Endothelial cell of hepatic sinusoid (primary cell): ENCODE results near the gene EMC8.

ENCODE experiments used
- in situ Hi-C: cut with HindIII; loops from 2 replicates; pipeline ENCODE4 v1.10.0; 2017; ENCODE audit warnings: low sequenced_read_pairs

EMC8 gene

DNA sequence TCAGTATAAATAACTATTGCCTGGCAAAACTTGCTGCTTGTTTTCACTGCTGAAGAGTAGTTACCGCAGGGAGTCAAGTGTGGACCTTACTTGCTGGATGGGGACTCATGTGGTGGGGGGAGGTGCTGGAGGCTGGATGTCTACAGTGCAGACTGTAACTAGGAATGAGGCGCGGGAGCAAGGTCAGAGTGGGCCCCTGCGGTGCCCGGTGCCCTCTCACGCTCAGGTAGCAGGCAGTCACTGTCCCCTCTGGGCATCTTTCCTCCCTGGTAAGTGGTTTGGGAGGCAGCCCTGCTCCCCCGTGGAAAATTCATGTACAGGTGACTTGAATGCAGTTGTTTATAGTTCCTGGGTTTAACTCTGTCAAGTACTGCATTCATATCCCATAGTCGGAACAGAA is 4.6 kb downstream of the EMC8 start:
- in situ Hi-C loops, result no loop called here

DNA sequence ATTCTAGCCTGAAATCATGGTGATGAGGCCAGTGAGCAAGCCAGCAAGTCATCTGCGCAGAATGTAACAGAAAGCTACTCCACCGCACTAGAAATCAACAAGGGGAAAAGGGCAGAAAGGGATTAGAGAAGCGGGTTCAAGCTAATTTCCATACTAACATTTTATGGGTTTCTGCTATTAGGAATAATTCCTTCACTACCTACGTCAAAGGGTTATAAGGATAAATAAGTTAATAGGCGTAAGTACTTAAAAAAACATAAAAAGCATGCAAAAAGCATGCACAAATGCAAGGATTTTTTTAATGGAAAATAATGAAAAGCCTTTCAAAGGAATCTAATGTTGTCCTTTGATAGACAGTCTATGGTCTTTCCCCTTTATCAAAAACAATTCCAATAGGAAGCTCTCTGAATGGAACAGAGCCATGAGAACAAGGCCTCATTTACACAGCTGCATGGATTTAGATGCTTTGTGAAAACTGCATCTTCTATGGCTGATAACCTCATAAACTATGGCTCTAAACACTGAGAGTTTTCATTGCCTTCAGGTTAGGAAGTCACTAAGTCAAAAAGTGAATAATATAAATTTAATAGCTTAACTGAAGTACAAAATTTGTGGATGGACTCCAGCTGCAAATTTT is 5.6 kb downstream of the EMC8 start:
- in situ Hi-C loops, result no loop called here

DNA sequence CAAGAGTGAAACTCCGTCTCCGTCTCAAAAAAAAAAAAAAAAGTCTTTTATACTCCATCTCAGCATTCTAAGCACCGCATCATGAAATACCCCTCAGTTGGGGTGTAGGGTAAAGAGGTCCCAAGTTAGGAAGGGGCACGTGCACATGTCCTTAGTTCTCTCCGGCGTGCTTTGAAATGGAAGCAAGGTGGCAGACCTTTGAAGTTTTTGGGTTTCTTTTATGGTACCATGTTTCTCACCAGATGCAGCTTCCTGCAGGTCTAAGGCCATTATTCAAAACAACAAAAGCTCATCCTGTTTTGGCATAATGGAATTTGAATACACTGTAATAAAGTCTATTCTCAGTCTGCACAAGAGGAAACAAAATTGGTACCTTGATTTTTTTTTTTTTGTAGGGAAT is 9.6 kb downstream of the EMC8 start:
- in situ Hi-C loops, result no loop called here

DNA sequence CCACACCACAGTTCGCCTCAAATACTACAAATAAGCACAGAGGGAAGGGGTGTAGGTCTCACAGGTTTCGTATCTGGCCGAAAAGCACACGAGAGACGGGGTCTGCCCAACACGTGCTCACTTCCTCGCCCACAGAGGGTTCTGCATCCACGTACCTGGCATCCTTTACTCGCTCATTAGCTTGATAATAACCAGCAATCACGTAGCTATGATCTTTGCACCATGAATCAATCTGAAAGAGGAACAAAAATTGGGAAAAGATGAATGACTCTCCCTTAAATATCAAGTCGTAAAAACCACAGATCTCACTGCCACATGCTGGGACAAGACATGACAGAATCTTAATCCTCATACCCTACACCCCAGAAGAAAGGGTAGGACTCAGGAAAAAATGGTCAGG is 10.5 kb downstream of the EMC8 start:
- in situ Hi-C loops, result no loop called here

DNA sequence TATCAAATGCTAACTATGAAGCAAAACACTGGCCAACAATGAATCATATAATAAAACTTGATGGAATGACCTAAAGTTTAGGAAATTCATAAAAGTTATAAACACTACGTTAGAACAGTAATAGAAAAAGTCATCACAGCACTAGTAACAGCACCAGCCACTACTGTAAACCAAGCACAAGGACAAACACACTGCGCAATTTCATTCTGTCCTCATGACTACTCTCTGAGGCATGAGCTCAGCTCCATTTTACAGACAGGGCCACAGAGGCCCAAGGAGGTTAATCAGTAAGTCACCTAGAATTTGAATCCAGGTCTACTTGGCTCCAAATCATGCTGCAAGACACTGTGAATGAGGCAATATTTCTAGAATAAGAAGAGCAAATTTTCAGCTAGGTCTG is 13.4 kb downstream of the EMC8 start:
- in situ Hi-C loops, result no loop called here

DNA sequence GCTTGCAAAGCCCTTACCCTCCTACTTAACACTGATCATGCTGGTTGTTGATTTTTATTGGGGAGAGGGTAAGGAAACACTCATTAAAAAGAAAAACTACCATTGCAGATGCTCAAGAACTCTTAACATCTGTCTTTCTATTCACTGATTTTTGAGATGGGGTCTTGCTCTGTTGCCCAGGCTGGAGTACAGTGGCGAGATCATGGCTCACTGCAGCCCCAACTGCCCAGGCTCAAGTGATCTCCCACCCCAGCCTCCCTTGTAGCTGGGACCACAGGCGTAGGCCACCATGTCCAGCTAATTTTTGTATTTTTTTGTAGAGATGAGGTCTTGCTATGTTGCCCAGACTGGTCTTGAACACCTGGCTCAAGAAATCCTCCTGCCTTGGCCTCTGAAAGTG is 14.5 kb downstream of the EMC8 start:
- in situ Hi-C loops, result no loop called here

DNA sequence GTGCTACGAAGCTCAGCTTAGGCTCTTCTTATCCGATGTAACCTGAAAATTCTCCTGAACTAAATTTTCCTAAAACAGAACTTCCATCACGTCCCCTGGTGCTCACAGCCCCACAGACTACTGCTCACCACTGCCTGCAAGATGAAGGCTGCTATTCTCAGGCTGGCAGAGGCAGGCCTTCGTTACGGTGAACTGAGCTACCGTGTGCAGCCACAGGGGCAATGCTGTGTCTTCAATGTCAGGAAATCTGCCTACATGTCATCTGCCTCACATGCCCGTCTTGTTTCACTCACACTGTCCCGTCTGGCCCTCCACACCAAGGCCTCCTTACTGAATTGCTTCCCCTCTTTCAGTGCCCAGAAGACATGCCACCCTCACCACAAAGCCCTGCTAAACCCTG is 15.9 kb downstream of the EMC8 start:
- in situ Hi-C loops, result no loop called here

DNA sequence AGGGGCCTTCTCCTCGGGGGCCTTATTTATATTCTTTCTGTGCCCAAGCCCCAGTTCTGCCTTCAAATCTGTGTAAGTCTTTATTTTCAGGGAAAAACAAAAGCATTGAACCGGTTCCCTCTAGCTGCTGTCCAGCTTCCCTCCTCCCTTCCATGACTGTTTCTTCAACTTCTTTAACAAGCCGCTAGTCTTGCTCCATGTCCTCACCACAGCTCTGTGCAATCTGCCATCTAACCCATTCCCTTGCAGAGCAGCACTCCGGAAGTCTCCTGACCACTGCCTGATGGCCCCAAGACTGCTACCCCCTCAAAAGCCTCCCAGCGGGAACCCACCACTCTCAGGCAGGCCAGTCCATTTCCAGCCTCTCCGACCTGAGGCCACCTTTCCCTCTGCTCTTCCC is 16.9 kb downstream of the EMC8 start:
- in situ Hi-C loops, result no loop called here

DNA sequence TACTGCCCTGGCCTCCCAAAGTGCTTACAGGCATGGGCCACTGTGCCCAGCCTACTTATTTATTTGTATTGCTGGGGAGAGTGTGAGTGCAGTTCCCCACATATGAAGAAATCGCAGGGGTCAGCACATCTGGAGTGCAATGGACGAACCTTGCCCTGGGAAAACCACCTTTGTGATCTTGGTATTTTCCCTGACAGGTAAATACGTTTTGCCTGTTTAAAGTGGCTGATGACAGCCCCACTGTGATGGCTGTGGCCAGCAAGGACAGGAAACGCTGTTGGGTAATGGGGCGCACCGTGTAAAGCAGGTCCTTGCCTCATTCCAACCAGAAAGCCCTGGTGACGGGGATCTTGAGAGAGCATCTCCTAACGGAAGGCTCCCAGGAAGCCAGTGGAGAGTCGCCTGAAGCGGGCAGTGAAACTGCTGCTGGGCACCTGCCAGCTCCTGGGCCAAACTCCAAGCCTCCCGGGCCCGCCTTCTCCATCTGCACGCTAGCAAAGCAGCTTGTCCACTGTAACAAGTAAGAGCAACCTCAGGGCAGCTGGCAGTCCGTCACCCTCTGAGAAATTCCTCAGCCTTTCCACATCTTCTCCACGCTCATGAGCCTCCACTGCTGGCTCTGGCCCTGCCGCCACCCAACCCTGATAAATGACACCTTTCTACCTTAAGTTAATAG is 17.5 kb downstream of the EMC8 start:
- in situ Hi-C loops, result no loop called here

DNA sequence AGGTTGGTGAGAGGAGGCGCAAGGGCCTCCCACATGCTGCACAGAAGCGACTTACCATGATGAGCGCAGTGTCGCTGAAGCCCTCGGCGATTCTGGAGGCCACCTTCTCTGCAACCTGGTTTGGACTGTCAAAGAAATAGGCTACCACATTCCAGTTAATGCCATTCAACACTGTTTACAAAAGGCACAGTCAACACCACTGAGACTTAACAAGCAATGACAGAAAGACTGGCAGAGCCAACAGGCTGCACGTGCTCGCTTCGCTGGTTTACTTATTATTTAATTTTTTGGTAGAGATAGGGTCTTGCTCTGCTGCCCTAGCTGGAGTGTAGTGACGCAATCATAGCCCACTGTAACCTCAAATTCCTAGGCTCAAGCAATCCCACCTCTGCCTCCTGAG is 18.2 kb downstream of the EMC8 start:
- in situ Hi-C loops, result no loop called here

DNA sequence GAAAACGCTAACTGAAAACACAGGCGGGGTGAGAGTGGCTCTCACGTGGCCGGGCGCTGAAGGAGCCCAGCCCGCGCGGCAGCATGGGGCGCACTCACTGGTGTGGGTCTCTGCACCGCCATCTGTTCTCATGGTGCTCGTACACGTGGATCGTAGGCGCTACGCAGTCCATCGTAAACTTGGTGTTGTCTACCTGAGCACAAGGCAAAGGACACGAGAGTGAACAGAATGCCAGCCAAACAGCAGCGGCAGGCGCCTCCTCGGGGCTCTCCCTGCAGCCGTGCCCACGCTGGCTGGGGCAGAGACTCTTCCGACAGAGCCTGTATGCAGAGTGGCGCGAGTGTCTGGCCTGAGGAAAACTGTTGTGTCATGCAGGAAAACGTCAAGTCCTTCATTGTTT is 19.1 kb downstream of the EMC8 start:
- in situ Hi-C loops, result no loop called here

DNA sequence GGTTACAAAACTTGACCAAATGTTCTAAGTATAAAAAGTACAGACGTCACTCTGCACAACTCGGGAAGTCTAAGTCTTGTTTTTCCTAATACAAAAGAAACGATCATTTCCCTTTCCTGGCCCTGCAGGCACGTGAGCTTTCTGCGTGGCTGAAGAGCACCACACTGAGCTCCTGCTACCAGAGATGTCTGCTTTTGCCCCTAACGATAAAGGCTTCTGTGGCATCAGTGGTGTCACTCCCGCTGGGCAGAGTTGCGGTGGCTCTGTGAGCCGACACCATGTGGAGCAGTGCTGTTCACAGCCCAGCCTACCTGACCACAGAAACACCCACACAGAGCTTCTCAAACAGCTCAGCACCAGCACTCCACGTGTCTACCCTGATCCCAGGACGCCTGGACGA is 20.5 kb downstream of the EMC8 start:
- in situ Hi-C loops, result no loop called here

DNA sequence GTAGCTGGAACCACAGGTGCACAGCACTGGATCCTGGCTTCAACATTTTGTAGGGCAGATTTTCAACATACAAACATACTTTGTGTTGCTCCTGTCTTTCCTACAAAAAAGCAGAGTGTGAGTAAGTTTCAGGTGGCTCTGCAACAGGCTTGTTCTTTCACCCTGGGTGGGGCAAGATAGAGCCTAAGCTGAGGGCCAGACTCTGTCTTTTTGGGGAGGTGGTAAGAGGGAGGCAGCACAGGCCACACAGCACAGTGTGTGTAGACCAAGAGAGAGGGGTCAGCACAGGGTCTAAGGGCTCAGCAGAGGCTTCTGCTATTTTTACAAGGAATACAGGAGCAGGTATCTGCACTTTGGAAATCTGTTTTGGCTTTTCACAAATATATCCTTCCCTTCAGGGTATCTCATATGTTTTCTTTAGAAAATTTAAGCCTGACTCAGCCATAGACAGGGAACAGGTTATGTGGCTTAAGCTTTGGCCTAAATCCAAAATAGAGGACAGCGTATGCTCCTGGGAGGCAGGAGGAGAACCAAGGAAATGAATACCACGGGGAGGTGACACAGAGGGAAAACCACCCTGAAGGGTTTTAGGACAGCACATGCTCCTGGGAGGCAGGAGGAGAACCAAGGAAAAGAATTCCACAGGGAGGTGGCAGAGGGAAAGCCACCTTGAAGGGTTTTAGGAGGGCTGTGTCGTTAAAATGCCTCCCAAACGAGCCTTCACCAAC is 21.6 kb downstream of the EMC8 start:
- in situ Hi-C loops, result no loop called here

DNA sequence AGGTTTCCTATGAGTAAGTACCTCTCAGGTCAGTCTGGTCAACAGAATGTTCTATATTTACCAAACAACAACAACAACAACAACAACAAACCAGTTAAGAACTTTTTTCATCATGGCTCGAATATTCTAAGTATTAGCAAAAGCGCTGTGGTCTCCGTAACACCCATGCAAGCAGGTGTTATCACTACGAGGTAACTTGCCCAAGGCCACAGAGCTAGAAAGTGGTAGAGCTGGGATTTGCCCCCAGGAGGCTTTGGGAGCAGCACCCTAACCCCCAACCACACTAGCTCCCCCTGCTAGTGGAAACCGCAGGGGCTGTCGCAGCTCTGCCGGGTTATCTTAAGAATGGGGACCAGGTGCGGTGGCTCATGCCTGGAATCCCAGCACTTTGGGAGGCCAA is 24.5 kb downstream of the EMC8 start:
- in situ Hi-C loops, result no loop called here

DNA sequence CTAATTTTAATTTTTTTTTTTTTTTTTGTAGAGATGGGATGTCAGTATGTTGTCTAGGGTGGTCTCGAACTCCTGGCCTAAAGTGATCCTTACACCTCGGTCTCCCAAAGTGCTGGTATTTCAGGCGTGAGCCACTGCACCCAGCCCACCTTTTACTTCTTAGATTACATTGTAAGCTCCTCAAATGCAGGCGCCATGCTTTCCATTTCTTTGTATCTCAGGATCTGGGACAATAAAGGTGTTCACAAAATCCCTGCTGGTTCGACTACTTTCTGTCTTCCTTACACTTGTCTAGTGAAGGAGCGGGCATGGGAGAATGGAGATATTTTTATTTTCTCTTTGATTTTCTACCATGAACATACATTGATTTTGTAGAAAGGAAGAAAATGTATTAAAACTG is 25.2 kb downstream of the EMC8 start:
- in situ Hi-C loops, result no loop called here

DNA sequence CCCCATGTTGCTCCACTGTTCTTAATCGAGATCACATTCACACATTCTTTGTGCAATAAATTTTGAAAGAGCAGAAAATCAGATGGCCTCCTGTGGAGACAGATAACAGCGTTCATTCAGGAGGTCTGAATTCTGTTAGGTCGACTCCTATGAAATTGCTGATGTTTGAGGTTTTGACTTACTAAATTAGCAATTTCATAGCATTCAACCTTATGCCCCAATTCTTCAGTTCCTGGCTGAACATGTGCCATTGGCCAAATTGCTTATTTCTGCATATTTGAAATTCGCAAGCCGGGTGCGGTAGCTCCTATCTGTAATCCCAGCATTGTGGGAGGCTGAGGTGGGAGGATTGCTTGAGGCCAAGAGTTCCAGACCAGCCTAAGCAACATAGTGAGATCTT is 26.3 kb downstream of the EMC8 start:
- in situ Hi-C loops, result no loop called here

DNA sequence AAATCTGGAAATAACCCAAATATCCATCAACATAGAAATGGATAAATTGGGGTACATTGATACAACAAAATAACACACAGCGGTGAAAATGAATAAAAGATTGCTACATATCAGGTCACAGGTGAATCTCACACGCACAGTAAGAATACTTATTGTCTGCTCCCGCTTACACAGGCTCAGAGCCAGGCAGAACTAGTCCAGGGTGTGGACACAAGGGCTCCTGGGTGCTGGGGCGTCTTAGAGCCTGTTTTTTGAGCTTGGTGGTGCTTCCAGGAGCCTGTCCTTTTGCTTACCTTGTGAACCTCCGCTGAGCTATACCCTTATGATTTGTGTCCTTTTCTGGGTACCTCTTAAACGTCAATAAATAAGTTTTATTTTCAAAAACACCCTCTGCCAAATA is 28.6 kb downstream of the EMC8 start:
- in situ Hi-C loops, result no loop called here

DNA sequence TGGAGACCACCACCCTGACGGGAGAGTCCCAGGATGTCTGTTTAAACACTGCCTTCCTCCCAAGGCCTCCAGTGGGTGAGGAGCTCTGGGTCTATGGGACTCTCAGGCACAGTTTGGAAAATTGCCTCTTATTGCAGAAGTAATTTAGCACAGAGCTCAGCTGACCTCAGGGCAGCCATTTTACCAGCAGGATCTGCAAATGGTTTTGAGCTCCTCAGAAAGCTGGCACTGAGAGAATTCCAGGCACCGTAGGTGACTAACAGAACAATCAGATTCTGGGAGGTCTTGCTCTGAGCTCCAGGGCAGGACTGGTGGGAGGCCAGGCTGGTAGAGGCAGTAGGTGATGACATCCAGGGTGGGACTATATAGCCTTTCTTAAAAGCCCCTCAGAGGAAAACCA is 31.1 kb downstream of the EMC8 start:
- in situ Hi-C loops, result no loop called here

DNA sequence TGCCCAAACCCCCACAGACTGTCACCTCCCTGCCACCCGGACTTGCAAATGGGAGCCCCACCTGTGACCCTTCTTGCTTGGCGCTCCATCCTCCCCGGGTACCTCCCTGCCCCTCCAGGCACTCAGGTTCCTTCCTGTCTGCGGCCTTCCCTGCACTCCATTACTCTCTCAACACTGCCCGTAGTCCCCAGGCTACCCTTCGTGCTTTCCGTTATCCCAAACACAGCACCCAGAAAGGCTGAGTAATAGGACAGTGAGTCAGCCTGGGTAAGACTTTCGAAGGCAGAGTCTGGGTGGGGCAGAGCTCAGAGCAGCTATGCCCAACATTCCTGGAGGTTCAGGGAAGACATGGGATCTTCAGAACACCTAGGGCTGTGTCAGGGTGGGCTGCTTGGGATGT is 31.8 kb downstream of the EMC8 start:
- in situ Hi-C loops, result no loop called here

DNA sequence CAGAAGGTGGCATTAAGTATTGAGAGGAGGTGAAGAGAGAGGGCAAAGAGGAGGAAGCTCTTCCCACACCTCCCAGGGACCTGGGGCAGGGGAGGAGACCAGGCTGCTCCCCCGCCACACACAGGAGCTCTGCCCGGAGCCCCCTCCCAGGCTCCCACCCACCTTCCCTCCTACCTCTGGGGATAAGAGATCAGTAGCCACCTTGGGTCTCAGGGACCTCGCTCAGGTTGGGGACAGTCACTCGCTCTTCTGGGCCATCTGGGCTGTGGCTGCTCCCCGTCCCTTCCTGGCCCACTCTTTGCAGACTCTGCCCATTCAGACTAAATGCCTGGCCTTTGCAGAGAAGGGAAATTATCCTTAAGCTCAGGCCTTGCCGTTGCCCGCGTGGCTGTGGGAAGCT is 33.6 kb downstream of the EMC8 start:
- in situ Hi-C loops, result no loop called here

DNA sequence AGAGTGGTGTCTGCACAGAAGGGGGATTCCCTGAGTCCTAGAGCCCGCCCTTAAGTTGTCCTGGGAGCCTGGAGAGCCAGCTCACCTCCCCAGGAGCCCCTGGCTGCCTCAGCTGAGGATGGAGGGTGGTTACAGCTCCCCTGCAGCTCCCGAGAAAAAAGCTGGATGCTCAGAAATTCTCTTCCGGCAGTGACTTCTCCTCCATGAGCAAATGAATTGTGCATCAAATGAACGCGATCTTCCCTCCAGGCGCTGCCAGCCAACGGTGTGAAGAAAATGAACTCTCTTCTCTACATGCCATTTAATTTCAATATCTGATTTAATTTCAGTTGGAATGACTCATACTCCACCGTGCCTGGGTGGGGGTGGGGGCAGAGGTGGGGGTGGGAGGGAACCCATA is 34.1 kb downstream of the EMC8 start:
- in situ Hi-C loops, result no loop called here

DNA sequence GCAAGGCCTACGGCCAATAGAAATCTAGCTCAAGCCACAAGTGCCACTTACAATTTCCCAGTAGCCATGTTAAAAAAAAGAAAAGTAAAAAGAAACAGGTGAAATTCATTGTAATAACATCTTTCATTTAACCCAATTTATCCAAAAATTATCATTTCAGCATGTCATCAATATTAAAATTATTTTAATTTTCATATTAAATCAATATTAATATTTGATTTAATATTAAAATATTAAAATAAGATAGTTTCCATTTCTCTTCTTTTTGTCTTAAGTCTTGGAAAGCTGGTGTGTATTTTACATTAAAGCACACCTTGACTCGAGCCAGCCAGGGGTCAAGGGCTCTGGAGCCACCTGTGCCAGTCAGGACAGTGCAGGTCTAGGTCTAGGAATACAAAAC is 35.7 kb downstream of the EMC8 start:
- in situ Hi-C loops, result loop anchor here (5.0 kb wide), 1 partner anchor 66 kb away; no protein-coding TSS in a partner anchor
